Measurements from ENCODE around the gene SCFD1. TPM values are rescaled to one million over a fixed set of nuclear protein-coding genes. Genes with fewer than 3 reads are reported as not detected.
"Not testable (repeated sequence)": the region's sequence is repeated elsewhere in the genome, so short reads cannot be mapped to it uniquely, and the experiment has no call there.

SCFD1 gene
- total RNA-seq, 8 experiments from 2014 or later: 45.4 to 103 (median 76.1) TPM

- H3K4me3 ChIP-seq: no peak overlapping the region
- whole genome bisulfite sequencing, 10 experiments: 80 to 100% (median 97%) methylated on average over 1 to 5 of the region's 5 CpGs; no CpG with 5 or more reads in 2 of the 10 experiments
- no peak for ATAC-seq (replicated peaks in 6 of 8)
These were observed 2.0 kb downstream of the SCFD1 start for GRCh38 chr14:30624132-30624423.

GRCh38 chr14:30625533-30625932, 3.4 kb downstream of the SCFD1 start:
- 92 to 100% (median 100%) methylated on average over 1 to 3 of the region's 3 CpGs for WGBS, 10 experiments
- in situ Hi-C loops (cut with MboI; ENCODE audit: low pct_unique_long_range_greater_than_20kb in 2 of 9, low sequenced_read_pairs in 9 of 9, unreplicated experiment in 9 of 9): no loop called here
- H3K4me1 ChIP-seq (replicated peaks in 1 of 2): peaks cover 0 to 13% of the 10 kb centered on the region in 2 donors
- H3K27ac ChIP-seq: no peak overlapping the region
- ATAC-seq (replicated peaks in 6 of 8): no peak
- H3K4me3 ChIP-seq: no peak overlapping the region

More at GRCh38 chr14:30624132-30624423, 2.0 kb downstream of the SCFD1 start:
- Histone ChIP-seq H3K27ac (no peak overlapping the region), H3K4me1 (replicated peaks in 1 of 2) (peaks cover 0 to 13% of the 10 kb centered on the region in 2 donors)
- in situ Hi-C loops (cut with MboI; ENCODE audit: low pct_unique_long_range_greater_than_20kb in 2 of 9, low sequenced_read_pairs in 9 of 9, unreplicated experiment in 9 of 9): no loop called here

GRCh38 chr14:30629432-30629831, 7.3 kb downstream of the SCFD1 start:
- H3K27ac ChIP-seq; in situ Hi-C loops (cut with MboI; ENCODE audit: low pct_unique_long_range_greater_than_20kb in 2 of 9, low sequenced_read_pairs in 9 of 9, unreplicated experiment in 9 of 9); H3K4me3 ChIP-seq; ATAC-seq (replicated peaks in 6 of 8); H3K4me1 ChIP-seq (replicated peaks in 1 of 2): not testable (repeated sequence)
- WGBS, 10 experiments: 80 to 100% (median 94%) methylated on average over 1 to 6 of the region's 8 CpGs; no CpG with 5 or more reads in 1 of the 10 experiments

GRCh38 chr14:30630248-30630647, 8.1 kb downstream of the SCFD1 start:
- no peak for ATAC-seq (replicated peaks in 6 of 8)
- in situ Hi-C loops (cut with MboI; ENCODE audit: low pct_unique_long_range_greater_than_20kb in 2 of 9, low sequenced_read_pairs in 9 of 9, unreplicated experiment in 9 of 9): no loop called here
- H3K27ac ChIP-seq: no peak overlapping the region

GRCh38 chr14:30632730-30633129, 10.6 kb downstream of the SCFD1 start:
- H3K27ac ChIP-seq: no peak overlapping the region
- WGBS, 10 experiments: 100% methylated on average over 1 of the region's 1 CpG; no CpG with 5 or more reads in 5 of the 10 experiments
- peak in 1 of 8 experiments; percentile 62 for ATAC-seq (replicated peaks in 6 of 8)
- no peaks in the 10 kb centered on the region for H3K4me1 ChIP-seq (replicated peaks in 1 of 2)
- in situ Hi-C loops (cut with MboI; ENCODE audit: low pct_unique_long_range_greater_than_20kb in 2 of 9, low sequenced_read_pairs in 9 of 9, unreplicated experiment in 9 of 9): no loop called here
- no peak overlapping the region for H3K4me3 ChIP-seq

More at GRCh38 chr14:30630248-30630647, 8.1 kb downstream of the SCFD1 start:
- no peak overlapping the region for H3K4me3 ChIP-seq
- H3K4me1 ChIP-seq (replicated peaks in 1 of 2): no peaks in the 10 kb centered on the region

- WGBS, 10 experiments: 40 to 100% (median 91%) methylated on average over 1 to 3 of the region's 3 CpGs; no CpG with 5 or more reads in 1 of the 10 experiments
- no peak overlapping the region for H3K4me3 ChIP-seq
- no peak for ATAC-seq (replicated peaks in 6 of 8)
- in situ Hi-C loops (cut with MboI; ENCODE audit: low pct_unique_long_range_greater_than_20kb in 2 of 9, low sequenced_read_pairs in 9 of 9, unreplicated experiment in 9 of 9): no loop called here
- H3K27ac ChIP-seq: no peak overlapping the region
- no peaks in the 10 kb centered on the region for H3K4me1 ChIP-seq (replicated peaks in 1 of 2)
These were observed 16.8 kb downstream of the SCFD1 start for GRCh38 chr14:30638926-30639325.

GRCh38 chr14:30641207-30641606, 19.1 kb downstream of the SCFD1 start:
- 80 to 100% (median 100%) methylated on average over 1 of the region's 1 CpG; no CpG with 5 or more reads in 2 of the 10 experiments for WGBS, 10 experiments
- no peak overlapping the region for H3K27ac ChIP-seq
- H3K4me3 ChIP-seq: no peak overlapping the region
- no peaks in the 10 kb centered on the region for H3K4me1 ChIP-seq (replicated peaks in 1 of 2)
- ATAC-seq (replicated peaks in 6 of 8): no peak
- in situ Hi-C loops (cut with MboI; ENCODE audit: low pct_unique_long_range_greater_than_20kb in 2 of 9, low sequenced_read_pairs in 9 of 9, unreplicated experiment in 9 of 9): no loop called here

GRCh38 chr14:30644462-30644861, 22.3 kb downstream of the SCFD1 start:
- H3K4me3 ChIP-seq; H3K4me1 ChIP-seq (replicated peaks in 1 of 2); in situ Hi-C loops (cut with MboI; ENCODE audit: low pct_unique_long_range_greater_than_20kb in 2 of 9, low sequenced_read_pairs in 9 of 9, unreplicated experiment in 9 of 9); H3K27ac ChIP-seq; ATAC-seq (replicated peaks in 6 of 8): not testable (repeated sequence)
- WGBS, 10 experiments: 80 to 100% (median 93%) methylated on average over 1 to 5 of the region's 5 CpGs

GRCh38 chr14:30645600-30645999, 23.5 kb downstream of the SCFD1 start:
- Histone ChIP-seq H3K4me1 (replicated peaks in 1 of 2) (no peaks in the 10 kb centered on the region), H3K4me3 (no peak overlapping the region), H3K27ac (no peak overlapping the region)
- 83 to 100% (median 100%) methylated on average over 1 to 2 of the region's 2 CpGs for WGBS, 10 experiments
- in situ Hi-C loops (cut with MboI; ENCODE audit: low pct_unique_long_range_greater_than_20kb in 2 of 9, low sequenced_read_pairs in 9 of 9, unreplicated experiment in 9 of 9): no loop called here
- ATAC-seq (replicated peaks in 6 of 8): no peak

- Histone ChIP-seq H3K27ac (no peak overlapping the region), H3K4me3 (no peak overlapping the region)
- WGBS, 10 experiments: 83 to 100% (median 94%) methylated on average over 1 to 2 of the region's 2 CpGs; no CpG with 5 or more reads in 3 of the 10 experiments
These were observed 26.4 kb downstream of the SCFD1 start for GRCh38 chr14:30648471-30648870.

GRCh38 chr14:30651937-30652336, 29.8 kb downstream of the SCFD1 start:
- in situ Hi-C loops (cut with MboI; ENCODE audit: low pct_unique_long_range_greater_than_20kb in 2 of 9, low sequenced_read_pairs in 9 of 9, unreplicated experiment in 9 of 9): no loop called here
- no peak overlapping the region for H3K27ac ChIP-seq
- no peak overlapping the region for H3K4me3 ChIP-seq
- H3K4me1 ChIP-seq (replicated peaks in 1 of 2): no peaks in the 10 kb centered on the region
- WGBS, 10 experiments: 82 to 100% (median 94%) methylated on average over 2 to 6 of the region's 6 CpGs; no CpG with 5 or more reads in 2 of the 10 experiments
- ATAC-seq (replicated peaks in 6 of 8): no peak

More at GRCh38 chr14:30648471-30648870, 26.4 kb downstream of the SCFD1 start:
- in situ Hi-C loops (cut with MboI; ENCODE audit: low pct_unique_long_range_greater_than_20kb in 2 of 9, low sequenced_read_pairs in 9 of 9, unreplicated experiment in 9 of 9): no loop called here
- no peak for ATAC-seq (replicated peaks in 6 of 8)
- H3K4me1 ChIP-seq (replicated peaks in 1 of 2): no peaks in the 10 kb centered on the region

- Histone ChIP-seq H3K4me1 (replicated peaks in 1 of 2) (no peaks in the 10 kb centered on the region), H3K4me3 (no peak overlapping the region), H3K27ac (no peak overlapping the region)
- in situ Hi-C loops (cut with MboI; ENCODE audit: low pct_unique_long_range_greater_than_20kb in 2 of 9, low sequenced_read_pairs in 9 of 9, unreplicated experiment in 9 of 9): no loop called here
- ATAC-seq (replicated peaks in 6 of 8): no peak
These were observed 33.0 kb downstream of the SCFD1 start for GRCh38 chr14:30655124-30655523.

GRCh38 chr14:30655658-30656057, 33.5 kb downstream of the SCFD1 start:
- no peaks in the 10 kb centered on the region for H3K4me1 ChIP-seq (replicated peaks in 1 of 2)
- WGBS, 10 experiments: 83 to 100% (median 100%) methylated on average over 1 to 3 of the region's 3 CpGs; no CpG with 5 or more reads in 2 of the 10 experiments
- H3K4me3 ChIP-seq: no peak overlapping the region
- in situ Hi-C loops (cut with MboI; ENCODE audit: low pct_unique_long_range_greater_than_20kb in 2 of 9, low sequenced_read_pairs in 9 of 9, unreplicated experiment in 9 of 9): no loop called here
- H3K27ac ChIP-seq: no peak overlapping the region
- no peak for ATAC-seq (replicated peaks in 6 of 8)

- peak in 4 of 8 experiments; percentile 31 to 73 (median 60) for ATAC-seq (replicated peaks in 6 of 8)
- Histone ChIP-seq H3K4me3 (no peak overlapping the region), H3K27ac (no peak overlapping the region), H3K4me1 (replicated peaks in 1 of 2) (no peaks in the 10 kb centered on the region)
- in situ Hi-C loops (cut with MboI; ENCODE audit: low pct_unique_long_range_greater_than_20kb in 2 of 9, low sequenced_read_pairs in 9 of 9, unreplicated experiment in 9 of 9): no loop called here
- WGBS, 10 experiments: 13 to 70% (median 63%) methylated on average over 2 to 7 of the region's 8 CpGs; no CpG with 5 or more reads in 3 of the 10 experiments
These were observed 34.1 kb downstream of the SCFD1 start for GRCh38 chr14:30656190-30656632.

Data from motor neuron (in vitro differentiated cells).